Stimulated activated CD4-positive, alpha-beta T cell treated with anti-CD3 and anti-CD28 coated beads, Interleukin-4, amount 100 ng/mL, for 24 hours (primary cell): Measurements from ENCODE around the gene B3GALT6.
A peak's percentile ranks its signal among the peaks of the same experiment; 100 is the strongest.

Experiments
- DNase-seq: peaks from one replicate; pipeline ENCODE4 v3.0.0-alpha.2; 2020

B3GALT6 gene

DNA sequence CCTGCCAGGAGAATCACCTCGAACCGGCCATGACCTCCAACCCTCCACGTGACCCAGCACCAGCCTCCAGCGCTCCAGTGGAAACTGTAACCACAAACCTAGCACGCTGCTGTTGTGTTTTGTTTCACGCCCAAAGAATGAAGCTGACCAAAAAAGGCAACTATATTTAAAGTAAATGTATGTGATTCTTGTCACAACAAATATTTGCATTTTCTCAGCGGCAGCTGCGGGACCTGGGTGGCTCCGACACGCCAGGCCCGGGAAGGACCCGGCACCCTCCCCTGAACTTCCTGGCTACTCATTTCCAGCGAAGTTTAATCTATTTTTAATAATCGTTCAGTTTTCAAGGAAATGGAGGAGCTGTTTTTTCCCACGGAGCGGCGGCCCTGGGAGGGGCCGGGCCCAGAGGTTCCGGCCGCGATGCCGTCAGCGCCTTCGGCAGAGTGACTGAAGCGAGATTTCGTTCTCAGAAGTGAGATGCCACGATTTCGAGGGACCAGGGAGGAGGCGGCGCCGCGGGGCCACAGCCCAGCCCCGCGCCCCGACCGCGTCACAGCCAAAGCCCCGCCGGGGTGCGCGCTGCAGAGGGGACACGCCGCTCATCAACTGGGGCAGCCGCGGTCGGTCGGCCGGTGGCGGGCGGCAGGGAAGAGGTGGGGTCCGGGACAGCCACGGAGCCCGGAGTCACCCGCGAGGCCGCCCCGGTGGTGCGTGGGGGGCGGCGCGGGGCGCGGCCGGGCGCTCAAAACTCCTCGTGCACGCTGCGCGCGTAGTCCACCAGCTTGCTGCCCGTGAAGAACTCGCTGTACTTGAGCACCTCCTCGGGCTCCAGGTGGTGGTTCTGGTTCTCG, 15.0 kb upstream of the B3GALT6 start:
- peak; percentile 67 for DNase-seq

DNA sequence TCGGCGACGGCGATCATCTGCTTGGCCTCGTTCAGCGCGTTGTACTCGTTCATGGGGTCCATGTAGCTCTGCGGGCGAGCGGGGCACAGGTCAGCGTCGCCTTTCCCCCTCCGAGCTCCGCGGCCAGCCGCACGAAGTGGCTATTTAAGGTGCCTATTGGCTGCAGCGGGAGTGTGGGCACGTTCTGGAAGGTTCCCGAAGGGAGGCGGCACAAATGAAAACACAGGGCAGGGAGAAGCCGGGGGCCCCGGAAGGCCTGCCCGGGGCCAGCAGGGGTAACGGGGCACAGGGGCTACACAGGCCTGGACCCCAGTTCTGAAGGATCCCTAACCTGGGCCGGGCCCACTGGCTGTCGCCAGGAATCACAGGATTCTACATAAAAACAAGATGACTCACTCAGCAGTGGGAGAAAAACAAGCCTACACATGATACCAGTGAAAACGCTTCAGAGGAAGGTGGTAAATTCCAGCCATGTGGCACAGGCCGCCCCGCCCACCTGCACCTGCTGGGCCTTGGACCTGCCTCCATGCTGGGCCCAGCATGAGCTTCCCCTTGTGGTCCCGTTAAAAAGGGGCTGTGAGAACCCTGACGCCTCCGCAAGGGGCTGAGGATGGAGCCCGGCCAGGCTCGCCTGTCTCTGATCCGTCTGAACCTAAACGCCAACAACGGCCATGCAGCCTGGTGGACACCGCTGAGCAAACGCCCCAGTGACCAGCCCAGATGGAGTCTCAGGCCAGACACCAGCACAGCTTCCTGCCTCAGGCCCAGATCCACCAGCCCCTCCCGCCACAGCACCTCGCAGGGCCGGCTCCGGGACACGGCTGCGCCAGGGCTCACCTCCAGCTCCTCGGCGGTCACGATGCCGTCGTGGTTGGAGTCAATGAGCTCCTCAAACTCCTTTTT, 14.2 kb upstream of the B3GALT6 start:
- DNase-seq = peak; percentile 63

DNA sequence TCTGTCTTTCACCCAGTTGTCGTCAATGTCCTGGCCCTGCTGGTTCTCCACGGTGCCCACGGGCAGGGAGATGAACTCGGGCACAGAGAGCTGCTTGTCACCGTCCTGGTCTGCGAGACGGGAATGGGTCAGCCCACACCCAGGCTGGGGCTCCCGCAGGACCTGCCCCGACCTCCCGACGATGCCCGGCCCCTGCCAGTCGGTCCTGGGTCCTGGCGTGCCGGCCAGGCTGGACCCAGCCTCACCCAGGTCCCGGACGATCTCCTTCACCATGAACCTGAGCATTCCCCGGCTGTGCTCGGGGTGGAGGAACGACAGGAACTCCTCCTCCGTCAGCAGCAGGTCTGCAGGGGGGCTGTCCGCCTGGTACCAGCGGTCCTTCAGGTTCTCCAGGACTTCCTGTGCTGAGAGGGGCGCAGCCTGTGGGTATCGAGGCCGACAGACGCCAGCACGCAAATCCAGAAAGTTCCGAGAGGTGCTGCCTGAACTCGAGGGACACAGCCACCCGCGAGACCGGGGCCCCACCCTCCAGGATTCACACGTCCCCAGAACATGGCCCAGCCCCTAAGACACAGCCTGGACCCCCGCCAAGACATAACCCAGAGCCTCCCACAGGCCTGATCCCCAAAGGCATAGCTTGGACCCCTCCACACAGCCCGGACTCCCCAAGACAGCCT, 13.4 kb upstream of the B3GALT6 start:
- no peak for DNase-seq

DNA sequence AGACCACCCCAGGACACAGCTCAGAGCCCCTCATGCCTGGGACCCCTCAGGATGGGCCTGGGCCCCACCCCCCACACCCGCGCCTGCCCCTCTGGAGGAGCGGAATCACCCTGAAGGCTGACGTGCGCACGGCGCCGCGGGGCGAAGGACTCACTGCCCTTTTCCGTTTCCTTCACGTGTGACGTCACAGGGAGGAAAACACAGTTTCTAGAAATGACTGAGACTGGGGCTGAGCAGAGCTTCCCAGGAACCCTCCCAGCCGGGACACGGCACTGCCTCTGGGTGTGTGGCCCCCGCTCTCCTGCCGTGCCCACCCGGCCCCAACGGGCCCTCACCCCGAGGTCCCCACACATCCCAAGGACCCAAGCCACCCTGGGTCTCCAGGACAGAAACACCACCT, 12.7 kb upstream of the B3GALT6 start:
- peak; percentile 71 for DNase-seq

DNA sequence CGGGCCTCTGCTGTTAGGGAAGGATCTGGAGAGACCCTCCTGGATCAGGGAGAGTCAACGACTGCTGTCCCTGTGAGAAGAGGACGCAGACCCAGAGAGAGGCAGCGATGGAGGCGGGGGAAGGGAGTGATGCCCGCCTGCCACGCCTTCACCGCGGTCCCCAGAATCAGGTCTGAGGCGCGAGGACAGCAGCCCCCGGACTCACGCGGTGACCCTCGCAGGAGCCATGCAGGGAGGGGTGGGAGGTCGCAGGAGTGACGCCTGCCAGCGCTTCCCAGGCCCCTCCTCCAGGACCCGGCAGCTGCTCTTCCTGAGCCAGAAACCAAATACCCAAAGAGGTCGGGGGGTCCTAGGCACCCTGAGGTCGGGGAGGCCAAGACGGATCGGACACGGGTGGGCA, 11.8 kb upstream of the B3GALT6 start:
- DNase-seq = no peak

DNA sequence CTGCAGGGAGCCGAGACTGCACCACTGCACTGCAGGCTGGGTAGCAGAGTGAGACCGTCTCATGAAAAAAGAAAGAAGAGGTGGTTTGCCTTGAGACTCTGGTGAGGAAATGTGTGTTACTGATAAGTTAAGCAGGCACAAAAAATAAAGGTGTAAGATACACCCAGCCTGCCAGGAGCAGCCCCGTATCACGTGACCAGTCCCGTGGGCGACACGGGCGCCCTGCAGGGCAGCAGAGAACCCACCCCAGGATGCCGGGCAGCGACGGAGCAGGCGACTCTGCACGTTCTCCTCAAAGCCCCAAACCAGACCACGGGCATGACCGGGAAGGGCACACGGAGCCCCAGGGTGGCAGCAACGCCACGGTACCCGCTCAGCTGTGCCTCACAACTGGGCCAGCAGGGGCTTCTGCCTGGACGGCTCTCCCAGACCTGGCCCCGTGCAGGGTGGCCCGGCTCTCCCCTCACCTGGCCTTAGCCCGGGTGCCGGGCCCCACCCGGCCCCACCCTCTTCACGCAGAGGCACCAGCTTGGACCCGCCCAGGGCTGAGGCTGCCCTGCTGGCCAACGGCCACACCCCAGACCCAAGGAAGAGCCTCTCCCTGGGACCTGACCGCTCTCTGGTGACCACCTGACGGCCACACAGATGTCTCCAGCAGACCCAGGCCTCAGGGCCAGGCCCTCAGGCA, 10.0 kb upstream of the B3GALT6 start:
- no peak for DNase-seq

DNA sequence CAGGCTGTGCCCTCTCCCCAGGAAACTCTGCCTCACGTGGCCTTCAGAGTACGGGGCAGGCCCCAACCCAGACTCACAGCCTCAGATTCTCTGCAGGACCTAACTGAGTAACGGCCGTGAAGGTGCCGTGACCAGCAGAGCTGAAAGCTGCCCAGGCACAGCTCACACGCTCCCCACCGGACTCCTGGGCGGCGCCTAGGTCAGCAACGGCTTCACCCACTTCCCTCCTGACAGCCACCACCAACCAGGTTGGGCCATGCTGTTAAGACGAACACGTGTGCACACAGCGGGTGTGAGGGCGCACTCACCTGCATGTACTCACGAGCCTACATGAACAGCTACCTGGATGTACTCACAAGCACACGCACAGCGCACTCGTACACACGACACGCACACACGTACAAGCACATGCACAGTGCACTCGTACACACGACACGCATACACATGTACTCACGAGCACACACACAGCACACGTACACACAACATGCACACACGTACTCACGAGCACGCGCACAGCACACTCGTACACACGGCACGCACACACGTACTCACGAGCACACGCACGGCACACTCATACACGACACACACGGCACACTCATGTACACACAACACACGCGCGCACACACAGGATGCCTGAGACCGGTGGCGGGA, 9.3 kb upstream of the B3GALT6 start:
- no peak for DNase-seq

DNA sequence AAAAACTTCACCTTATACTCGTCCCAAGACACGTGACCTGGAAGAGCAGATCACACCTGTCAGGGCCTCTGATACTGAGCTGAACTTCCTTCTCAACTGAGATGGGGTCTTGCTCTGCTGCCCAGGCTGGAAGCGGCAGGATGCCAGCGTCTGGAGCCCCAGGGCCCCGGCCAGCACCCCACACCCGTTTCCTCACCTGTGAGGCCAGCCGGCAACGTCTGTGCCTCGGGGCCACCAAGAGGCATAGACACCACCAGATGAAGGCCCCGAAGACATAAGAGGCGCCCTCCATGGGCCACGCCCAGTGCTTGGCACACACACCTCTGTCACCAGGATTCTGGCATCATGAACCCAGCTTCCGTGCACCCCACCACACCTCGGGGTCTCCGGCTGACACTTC, 8.7 kb upstream of the B3GALT6 start:
- DNase-seq = no peak

DNA sequence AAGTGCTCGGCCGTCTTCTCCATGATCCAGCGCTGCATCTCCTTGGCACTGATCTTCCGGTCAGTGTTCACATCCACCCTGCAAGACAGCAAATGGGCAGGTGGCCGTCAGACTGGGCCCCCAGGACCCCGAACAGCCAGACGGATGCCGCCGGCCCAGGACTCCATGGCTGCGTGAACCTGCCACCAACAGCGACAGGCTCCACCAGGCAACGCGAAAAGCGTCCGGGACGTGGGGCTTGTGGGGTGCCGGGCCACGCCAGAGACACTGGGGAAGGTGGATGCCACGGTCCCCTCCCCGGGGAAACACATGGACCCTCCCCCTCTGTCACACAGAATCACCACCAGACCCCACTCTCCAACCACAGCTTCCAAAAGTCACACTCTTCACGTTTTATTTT, 8.1 kb upstream of the B3GALT6 start:
- DNase-seq = no peak

DNA sequence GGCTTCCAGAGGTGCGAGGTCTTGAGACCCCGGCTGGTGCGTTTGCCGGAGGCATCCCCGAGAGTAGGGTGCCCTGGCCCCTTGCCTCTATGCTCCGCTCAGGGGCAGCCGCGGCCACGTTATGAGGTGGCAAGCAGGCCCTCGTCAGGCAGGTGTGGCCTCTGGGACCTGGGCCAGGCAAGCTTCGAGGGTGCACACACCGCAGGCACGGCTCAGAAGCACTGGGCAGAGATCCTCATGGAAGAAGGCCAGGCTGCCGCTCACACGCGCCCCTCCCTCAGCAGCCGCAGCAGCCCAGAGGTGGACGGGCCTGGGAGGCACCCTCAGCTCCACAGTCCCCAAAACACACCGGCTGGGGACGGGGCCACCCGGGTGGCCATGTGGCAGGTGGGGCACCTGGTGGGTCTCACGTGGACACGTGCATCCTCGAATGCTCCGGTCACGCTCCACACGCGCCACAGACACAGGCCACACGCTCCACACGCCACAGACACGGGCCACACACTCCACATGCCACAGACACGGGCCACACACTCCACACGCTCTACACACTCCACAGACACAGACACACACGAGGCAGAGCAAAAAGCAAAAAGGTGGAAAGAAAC, 6.7 kb upstream of the B3GALT6 start:
- no peak for DNase-seq

DNA sequence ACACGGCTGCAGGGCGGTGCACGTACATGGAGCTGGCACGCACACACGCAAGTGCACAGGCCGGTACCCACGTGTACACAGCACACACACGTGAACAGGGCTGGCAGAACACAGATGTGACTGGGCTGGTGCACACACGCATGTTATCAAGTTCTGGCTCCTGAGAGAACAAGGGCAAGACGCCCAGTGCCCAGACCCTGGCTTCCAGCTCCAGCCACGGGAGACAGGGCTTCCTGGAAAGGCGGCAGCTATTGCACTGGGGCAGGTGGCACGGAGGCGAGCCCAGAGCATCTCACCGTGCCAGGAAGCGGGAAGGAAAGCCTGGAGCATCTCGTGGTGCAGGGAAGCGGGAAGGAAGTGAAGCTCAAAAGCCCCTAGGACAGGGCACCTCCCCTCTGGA, 6.1 kb upstream of the B3GALT6 start:
- no peak for DNase-seq

DNA sequence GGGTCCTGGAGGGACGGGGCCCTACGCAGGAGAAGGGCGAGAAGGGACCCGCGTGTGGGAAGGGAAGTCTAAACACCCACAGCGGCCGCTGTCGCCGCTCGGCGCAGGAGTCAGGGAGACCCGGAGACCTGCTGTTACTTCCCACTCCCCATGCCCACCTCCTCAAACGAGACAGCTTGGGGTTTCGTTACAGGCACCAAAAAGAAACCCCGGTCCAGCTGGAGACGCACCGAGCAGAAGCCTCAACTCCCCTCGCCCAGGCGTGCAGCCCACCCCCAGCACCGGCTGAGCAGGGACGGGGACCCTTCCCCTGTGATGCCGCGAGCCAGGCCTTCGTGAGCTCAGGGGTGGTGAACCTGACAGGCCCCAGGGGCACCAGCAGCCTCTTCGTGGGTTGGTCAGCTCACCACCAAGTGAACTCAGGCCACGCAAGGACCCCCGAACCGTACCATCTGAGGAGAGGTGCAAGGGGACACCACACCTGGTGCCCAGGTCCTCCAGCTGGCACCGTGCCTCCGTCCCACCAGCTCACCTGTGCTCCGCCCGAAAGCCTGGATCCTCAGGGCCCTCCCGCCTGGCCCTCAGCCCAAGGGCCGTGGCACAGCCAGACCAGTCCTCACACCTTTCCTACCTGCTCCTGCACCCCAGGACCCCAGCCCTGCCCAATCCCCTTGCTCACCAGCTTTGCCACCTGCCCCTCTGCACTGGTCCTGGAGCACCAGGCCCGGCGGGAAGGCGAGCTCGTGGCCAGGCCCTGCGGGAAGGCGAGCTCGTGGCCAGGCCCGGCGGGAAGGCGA, 5.3 kb upstream of the B3GALT6 start:
- DNase-seq = no peak

DNA sequence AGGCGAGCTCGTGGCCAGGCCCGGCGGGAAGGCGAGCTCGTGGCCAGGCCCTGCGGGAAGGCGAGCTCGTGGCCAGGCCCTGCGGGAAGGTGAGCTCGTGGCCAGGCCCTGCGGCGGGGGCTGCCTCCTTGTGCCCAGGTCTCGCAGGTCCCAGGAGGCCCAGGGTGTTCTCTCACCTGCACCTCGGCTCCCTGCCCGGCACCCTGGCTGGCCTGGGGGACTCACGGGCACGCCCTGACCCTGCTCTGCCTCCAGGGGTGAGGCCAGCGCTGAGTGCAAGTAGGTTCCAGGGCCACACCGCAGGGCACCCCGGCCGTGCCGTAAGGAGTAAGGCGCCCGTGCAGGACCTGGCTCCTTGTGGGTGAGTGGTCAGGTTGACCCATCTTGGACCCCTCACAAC, 4.7 kb upstream of the B3GALT6 start:
- no peak for DNase-seq

DNA sequence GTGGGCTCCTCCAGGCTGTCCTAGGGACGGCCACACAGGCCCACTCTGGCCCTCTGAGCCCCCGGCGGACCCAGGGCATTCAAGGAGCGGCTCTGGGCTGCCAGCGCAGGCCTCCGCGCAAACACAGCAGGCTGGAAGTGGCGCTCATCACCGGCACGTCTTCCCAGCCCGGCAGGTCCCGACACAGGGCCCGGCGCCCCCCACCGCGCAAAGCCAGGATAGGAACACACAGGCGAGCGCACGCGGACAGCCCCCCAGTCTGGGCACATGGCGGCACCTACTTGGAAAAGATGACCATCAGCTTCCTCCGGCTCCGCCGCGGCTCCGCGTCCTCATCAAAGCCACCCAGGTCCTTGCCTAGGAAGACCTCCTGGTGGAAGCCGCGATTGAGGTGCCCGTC, 3.9 kb upstream of the B3GALT6 start:
- DNase-seq = no peak

DNA sequence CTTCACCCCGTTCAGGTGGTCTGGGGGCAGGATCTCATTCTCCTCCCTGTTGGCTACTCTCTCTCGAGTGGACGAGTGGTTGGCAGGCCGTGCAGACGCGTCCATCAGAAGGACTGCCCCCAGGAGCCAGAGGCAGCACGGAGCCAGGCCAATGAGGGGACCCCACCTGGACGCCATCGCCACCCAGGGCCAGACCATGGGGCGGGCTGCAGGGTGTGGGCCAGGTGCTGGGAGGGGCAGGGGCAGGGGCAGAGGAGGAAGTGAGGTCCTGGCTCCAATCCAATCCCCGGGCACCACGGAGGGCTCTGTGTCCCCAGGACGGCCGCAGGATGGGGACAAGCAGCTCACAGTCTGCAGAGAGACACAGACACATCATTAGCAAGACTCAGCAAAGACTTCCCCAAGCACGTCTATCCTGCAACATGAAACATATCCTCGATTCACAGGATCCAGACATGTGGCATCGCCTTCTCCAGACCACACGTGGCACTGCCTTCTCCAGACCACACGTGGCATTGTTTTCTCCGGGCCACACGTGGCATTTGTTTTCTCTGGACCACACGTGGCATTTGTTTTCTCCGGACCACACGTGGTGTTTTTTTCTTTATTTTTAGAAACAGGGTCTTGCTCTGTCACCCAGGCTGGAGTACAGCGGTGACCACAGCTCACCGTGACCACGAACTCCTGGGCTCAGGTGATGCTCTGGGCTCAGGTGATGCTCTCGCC, 3.3 kb upstream of the B3GALT6 start:
- no peak for DNase-seq

DNA sequence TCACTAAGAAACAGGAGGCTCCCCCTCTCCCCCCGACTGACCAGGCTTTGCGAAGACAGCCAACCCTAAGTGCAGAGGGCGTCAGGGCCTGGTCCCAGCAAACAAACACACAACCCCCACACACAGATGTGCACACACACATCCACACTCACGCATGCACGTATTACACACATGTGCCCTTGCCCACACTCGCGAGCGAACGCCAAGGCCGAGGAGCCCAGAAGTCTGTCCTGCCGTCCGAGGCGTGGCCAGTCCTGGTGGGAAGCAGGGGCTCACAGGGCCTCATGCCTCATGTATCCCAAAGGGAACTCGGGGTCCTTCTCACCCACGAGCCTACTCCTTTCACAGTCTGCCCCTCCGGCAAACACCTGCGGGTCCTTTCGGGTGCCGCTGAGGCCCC, 2.3 kb upstream of the B3GALT6 start:
- DNase-seq = no peak

DNA sequence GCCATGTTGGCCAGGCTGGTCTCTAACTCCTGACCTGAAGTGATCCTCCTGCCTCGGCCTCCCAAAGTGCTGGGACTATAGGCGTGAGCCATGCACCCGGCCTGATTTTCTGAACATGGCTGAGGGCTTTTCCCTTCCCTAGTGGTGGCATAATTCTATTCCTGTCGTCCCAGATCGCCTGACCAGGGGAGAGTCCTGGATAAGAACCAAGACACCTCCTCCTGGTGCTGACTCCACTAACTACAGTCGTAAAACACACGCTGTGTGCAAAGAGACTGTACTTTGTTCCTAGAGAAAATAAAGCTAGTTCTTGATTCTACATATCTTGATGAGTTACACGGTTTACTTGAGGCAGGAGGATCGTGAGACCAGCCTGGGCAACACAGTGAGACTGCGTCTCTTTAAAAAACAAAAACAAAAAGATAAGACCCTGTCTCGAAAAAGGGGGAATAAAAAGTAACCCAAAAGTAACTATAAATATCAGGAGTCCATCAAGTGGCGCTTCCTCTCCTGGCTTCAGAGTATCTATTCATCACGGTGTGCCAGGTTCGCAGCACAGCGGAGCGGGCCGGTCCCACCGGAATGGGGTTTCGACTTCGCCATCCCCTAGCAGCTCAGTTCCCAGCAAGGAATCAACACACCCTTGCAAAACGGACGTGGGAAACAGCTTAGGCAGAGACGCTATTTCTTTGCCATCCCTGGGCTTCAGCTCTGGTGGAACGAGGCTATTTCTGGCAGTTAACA, 1.2 kb upstream of the B3GALT6 start:
- no peak for DNase-seq

DNA sequence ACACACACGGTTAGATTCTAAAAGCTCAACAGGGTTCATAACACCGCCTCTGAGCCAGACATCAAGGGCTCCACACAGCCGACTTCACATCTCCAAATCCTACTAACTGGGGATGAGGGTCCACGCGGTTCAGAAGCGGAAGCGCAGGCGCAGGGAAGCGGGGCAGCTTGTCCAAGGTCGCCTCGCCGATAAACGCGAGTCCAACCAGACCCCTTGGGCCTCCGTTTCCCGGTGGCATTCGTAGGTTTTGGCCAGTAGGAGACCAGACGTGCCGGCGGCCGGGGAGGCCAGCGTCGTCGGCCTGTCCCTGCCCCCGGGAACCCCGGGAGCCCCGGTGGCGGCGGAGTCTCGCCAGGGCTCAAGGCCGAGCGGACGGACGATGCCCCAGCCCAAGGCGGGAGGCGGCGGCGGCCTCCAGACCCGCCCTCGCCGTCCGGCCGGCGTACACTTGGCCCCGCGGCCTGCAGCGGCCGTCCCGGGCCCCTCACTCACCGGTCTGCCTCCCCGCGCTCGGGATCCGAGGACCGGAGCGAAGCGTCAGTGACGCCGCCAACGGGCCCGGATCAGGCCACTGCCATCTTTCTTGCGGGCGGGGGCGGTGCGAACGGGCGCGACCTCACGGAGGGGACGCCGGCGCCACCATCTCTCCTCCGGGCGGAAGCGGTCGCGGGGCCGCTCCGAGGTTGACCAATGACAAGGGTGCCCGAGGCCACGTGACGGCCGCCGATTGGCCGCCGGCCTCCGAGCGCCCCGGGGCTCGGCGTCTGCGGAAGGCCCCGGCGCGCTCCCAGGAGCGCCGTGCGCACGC, 433 bp upstream of the B3GALT6 start, which contains the start of gene SDF4:
Gene SDF4, minus strand, starts transcription at position 602 of the 808 bp plus-strand sequence. CDS start 3,229 bp downstream, outside the sequence.
- DNase-seq = peak; percentile 96
